A549 (cell line): ENCODE data around the gene GFY. TPM values are rescaled to one million over a fixed set of nuclear protein-coding genes. Genes with fewer than 3 reads are reported as not detected.
A peak's percentile ranks its signal among the peaks of the same experiment; 100 is the strongest.

Source experiments
- ATAC-seq, 2 experiments: fragments of 200-7000 bp in 1 of 2; fragments of >200 bp in 1 of 2; cut with Nextera tagmentation in 1 of 2; cut with Tn5 transposase in 1 of 2; 3 replicates each; pipeline versions ENCODE4 v1.8.0 to v1.9.1; 2018 to 2020; ENCODE audit warnings: mild to moderate bottlenecking in 1 of 2, moderate library complexity in 1 of 2
- CTCF ChIA-PET: fragments of 300-600 bp; sonication (Branson Sonifier 250); formaldehyde crosslinking; extraction: SDS; loops from one replicate; lab custom pipeline; 2021; ENCODE audit warnings: antibody characterized with exemption, inconsistent platforms; lab: Yijun Ruan, JAX
- POLR2A ChIA-PET: fragments of 350-600 bp; formaldehyde crosslinking; extraction: SDS; loops from one replicate; lab custom pipeline; 2021; ENCODE audit warnings: antibody characterized with exemption, inconsistent platforms; lab: Yijun Ruan, JAX
- DNase-seq, 2 experiments: peaks; one replicate each; pipeline versions ENCODE4 v3.0.0 to v3.0.0-alpha.2; 2011 to 2016; ENCODE audit warnings: low read depth in 1 of 2, low spot score in 1 of 2
- FAIRE-seq: peaks from 2 replicates; lab custom pipeline; 2011; peaks lifted over from hg19 to GRCh38; lab: Jason Lieb, UNC
- H3K27ac ChIP-seq, 2 experiments: fragments of >200 bp; sonication (Bioruptor Twin); formaldehyde crosslinking; 3 replicates each; pipeline ENCODE4 v1.5.1; 2016 to 2017
- H3K4me1 ChIP-seq: fragments of >200 bp; sonication (Bioruptor Twin); formaldehyde crosslinking; 3 replicates; pipeline ENCODE4 v1.6.1; 2016
- H3K4me2 ChIP-seq: fragments of >200 bp; sonication (Bioruptor Twin); formaldehyde crosslinking; 3 replicates; pipeline ENCODE4 v1.6.1; 2016
- H3K4me3 ChIP-seq: fragments of >200 bp; sonication (Bioruptor Twin); formaldehyde crosslinking; 3 replicates; pipeline ENCODE4 v1.5.1; 2016
- H3K9me3 ChIP-seq: fragments of >200 bp; sonication (Bioruptor Twin); formaldehyde crosslinking; 3 replicates; pipeline ENCODE4 v1.6.1; 2016
- BHLHE40 ChIP-seq: IDR thresholded peaks from 2 replicates; pipeline ENCODE4 v1.6.1; 2012; ENCODE audit warnings: low read depth, low read length, inconsistent platforms
- CHD2 ChIP-seq: fragments of 150-350 bp; IDR thresholded peaks from 2 replicates; pipeline ENCODE4 v1.6.1; 2014; ENCODE audit warnings: low read length; ENCODE audit not compliant: partially characterized antibody
- CHD4 ChIP-seq: fragments of 200-600 bp; sonication (generic); IDR thresholded peaks from 2 replicates; pipeline ENCODE4 v1.6.1; 2016; ENCODE audit warnings: antibody characterized with exemption, mild to moderate bottlenecking, borderline replicate concordance
- CTCF ChIP-seq: fragments of >200 bp; sonication (Bioruptor Twin); formaldehyde crosslinking; IDR thresholded peaks from 3 replicates; pipeline ENCODE4 v1.5.1; 2016
- ELK1 ChIP-seq: fragments of 150-350 bp; IDR thresholded peaks from 2 replicates; pipeline ENCODE4 v1.6.1; 2014; ENCODE audit warnings: low read depth, mild to moderate bottlenecking, low read length
- FOSL2 ChIP-seq, 2 experiments: fragments of 450-650 bp in 1 of 2; fragments of >200 bp in 1 of 2; sonication (Bioruptor Twin) in 1 of 2; formaldehyde crosslinking; IDR thresholded peaks; 2 replicates each; pipeline versions ENCODE4 v1.5.0 to v1.6.1; 2016 to 2020; ENCODE audit warnings: mild to moderate bottlenecking in 1 of 2, moderate library complexity in 1 of 2
- HEYL ChIP-seq: fragments of 250-450 bp; sonication (Bioruptor Pico); IDR thresholded peaks from 2 replicates; pipeline ENCODE4 v1.8.0; 2021; ENCODE audit warnings: mild to moderate bottlenecking, moderate library complexity
- HMGXB4 ChIP-seq: fragments of 250-450 bp; sonication (Bioruptor Pico); IDR thresholded peaks from 2 replicates; pipeline ENCODE4 v1.5.0; 2021; ENCODE audit warnings: mild to moderate bottlenecking, moderate library complexity, borderline replicate concordance
- HOXB13 ChIP-seq: fragments of 250-450 bp; sonication (Bioruptor Pico); IDR thresholded peaks from 2 replicates; pipeline ENCODE4 v1.5.0; 2020; ENCODE audit warnings: low read depth, mild to moderate bottlenecking, moderate library complexity
- HOXB5 ChIP-seq: fragments of 250-450 bp; sonication (Bioruptor Pico); IDR thresholded peaks from 2 replicates; pipeline ENCODE4 v1.5.0; 2020; ENCODE audit warnings: mild to moderate bottlenecking, moderate library complexity
- JUNB ChIP-seq: fragments of >200 bp; sonication (Bioruptor Twin); formaldehyde crosslinking; IDR thresholded peaks from 2 replicates; pipeline ENCODE4 v1.6.1; 2016
- KDM1A ChIP-seq: fragments of 200-600 bp; sonication (generic); IDR thresholded peaks from 2 replicates; pipeline ENCODE4 v1.6.1; 2016; ENCODE audit warnings: low read depth, mild to moderate bottlenecking
- MYC ChIP-seq: IDR thresholded peaks from 2 replicates; pipeline ENCODE4 v1.6.1; 2012; ENCODE audit warnings: mild to moderate bottlenecking, inconsistent platforms, low read length, improper control_type of control experiment, borderline replicate concordance
- PHF8 ChIP-seq: fragments of 200-600 bp; sonication (generic); IDR thresholded peaks from 2 replicates; pipeline ENCODE4 v1.6.1; 2016; ENCODE audit warnings: low read depth, mild to moderate bottlenecking, antibody characterized with exemption, moderate library complexity, borderline replicate concordance
- POLR2A ChIP-seq: IDR thresholded peaks from 2 replicates; pipeline ENCODE4 v1.6.1; 2012; ENCODE audit warnings: mild to moderate bottlenecking, low read length
- POLR2AphosphoS2 ChIP-seq: conservative IDR thresholded peaks from 2 replicates; pipeline ENCODE4 v1.6.1; 2012; ENCODE audit warnings: low read length, improper control_type of control experiment, inconsistent platforms
- RNF2 ChIP-seq: fragments of 200-600 bp; sonication (generic); IDR thresholded peaks from 2 replicates; pipeline ENCODE4 v1.6.1; 2016; ENCODE audit warnings: low read depth, mild to moderate bottlenecking, antibody characterized with exemption, moderate library complexity, borderline replicate concordance
- SMC3 ChIP-seq: fragments of >200 bp; sonication (Bioruptor Twin); formaldehyde crosslinking; IDR thresholded peaks from 3 replicates; pipeline ENCODE4 v1.6.1; 2018; ENCODE audit warnings: inconsistent platforms
- SREBF2 ChIP-seq: fragments of 450-650 bp; IDR thresholded peaks from 2 replicates; pipeline ENCODE4 v1.6.1; 2014; ENCODE audit warnings: mild to moderate bottlenecking, moderate library complexity
- ZC3H11A ChIP-seq: fragments of 450-650 bp; IDR thresholded peaks from 2 replicates; pipeline ENCODE4 v1.6.1; 2014; ENCODE audit warnings: antibody characterized with exemption, mild to moderate bottlenecking
- WGBS: methylation state at CpG from one replicate; pipeline ENCODE4 v1.1.6; 2017; ENCODE audit errors: missing lambda C conversion rate; 5-methylcytosine and 5-hydroxymethylcytosine counted together
- polyA plus RNA-seq, 4 experiments: library from polyadenylated mRNA; depleted of rRNA in 3 of 4; stranded (reverse); fragments of >200 nt; fragmentation: RNase III in 1 of 4; extraction: RNeasy Plus Mini Kit Qiagen cat#74134 plus additional on column Dnase treatment in 1 of 4; gene quantifications; 2 replicates in 3 of 4; 3 replicates in 1 of 4; pipeline ENCODE4 v1.2.3, GENCODE V29; 2011 to 2017

GFY gene
- polyA plus RNA-seq, 2 of the 4 experiments (the other 2 are of a cell fraction) = 0.06 TPM; not detected in 1

GRCh38 chr19:49441960-49442350, 16.8 kb downstream of the GFY start:
- WGBS = 36% methylated on average over 14 of the region's 14 CpGs
- ATAC-seq (no peak), FAIRE-seq (no peak), DNase-seq (no peak)
- H3K27ac ChIP-seq = peak overlapping the region in 1 of 2 experiments; percentile 89; a peak in 3 of 6 replicates
- H3K4me1 ChIP-seq = peaks cover 19% of the 10 kb centered on the region
- H3K9me3 ChIP-seq = no peaks in the 10 kb centered on the region
- TF ChIP-seq SMC3 (no peak), PHF8 (no peak), HMGXB4 (CRISPR knock-in tag) (no peak), SREBF2 (no peak), JUNB (no peak), HEYL (CRISPR knock-in tag) (no peak), HOXB5 (no peak), ZC3H11A (no peak)
- CTCF ChIA-PET = interaction anchor here (1.2 to 19.0 kb wide), 13 partner anchors 10 to 128 kb away, joined by 3 to 244 read pairs (median 8); partner anchors contain the start of genes DKKL1, GFY and KASH5
- peak overlapping the region; percentile 99 for H3K4me2 ChIP-seq
- POLR2A ChIA-PET = interaction anchor here (0.6 to 1.3 kb wide), 2 partner anchors 10 kb away, joined by 3 to 7 read pairs; partner anchors contain the start of gene PIH1D1
- H3K4me3 ChIP-seq = peak overlapping the region; percentile 79

- ATAC-seq (peak; percentile 8 to 9; a peak in 4 of 6 replicates), DNase-seq (peak; percentile 56 to 67), FAIRE-seq (no peak)
- ChIA-PET POLR2A (interaction anchor here (0.6 to 1.3 kb wide), 4 partner anchors 9 to 80 kb away, joined by 3 to 7 read pairs (median 6); partner anchors contain the start of genes ALDH16A1, PIH1D1 and TEAD2), CTCF (interaction anchor here (1.1 to 19.0 kb wide), 21 partner anchors 11 to 128 kb away, joined by 3 to 244 read pairs (median 5); partner anchors contain the start of genes DKKL1, GFY and KASH5)
- Histone ChIP-seq H3K27ac (peak overlapping the region; percentile 85 to 89; a peak in 5 of 6 replicates), H3K4me2 (peak overlapping the region; percentile 99), H3K9me3 (no peaks in the 10 kb centered on the region), H3K4me3 (peak overlapping the region; percentile 79), H3K4me1 (peaks cover 19% of the 10 kb centered on the region)
- 11% methylated on average over 6 of the region's 11 CpGs for WGBS
- no peak for TF ChIP-seq KDM1A
- no peak for TF ChIP-seq CTCF
- TF ChIP-seq RNF2 = no peak
- TF ChIP-seq MYC = no peak
- TF ChIP-seq FOSL2 (IDR thresholded peaks at IDR 0.05) = no peak
- no peak for TF ChIP-seq FOSL2 (CRISPR knock-in tag; IDR thresholded peaks at IDR 0.05)
- no peak for TF ChIP-seq HOXB5
- no peak for TF ChIP-seq BHLHE40
- TF ChIP-seq CHD2 = no peak
- no peak for TF ChIP-seq POLR2A
- TF ChIP-seq POLR2AphosphoS2 = no peak
- no peak for TF ChIP-seq HOXB13 (CRISPR knock-in tag)
- TF ChIP-seq ELK1 = no peak
- TF ChIP-seq CHD4 = no peak
- TF ChIP-seq JUNB = no peak
These were observed 17.2 kb downstream of the GFY start for GRCh38 chr19:49442354-49442753.
